Body of pancreas (tissue), 4 donors: ENCODE measurements around the gene PCIF1.

Experiments
- POLR2A ChIP-seq, 3 donors: fragments of 450-650 bp; IDR thresholded peaks; one replicate each; pipeline ENCODE4 v1.6.1; 2016; ENCODE audit warnings: antibody characterized with exemption in 3 of 3, mild to moderate bottlenecking in 2 of 3
- TF ChIP-seq, protein P1 (sequence below), 7 experiments: fragments of 450-650 bp in 4 of 7; fragments of 200-600 bp in 3 of 7; sonication (generic) in 3 of 7; IDR thresholded peaks; one replicate each; pipeline ENCODE4 v1.5.1; 2016 to 2019; ENCODE audit warnings: antibody characterized with exemption in 7 of 7

DNA sequence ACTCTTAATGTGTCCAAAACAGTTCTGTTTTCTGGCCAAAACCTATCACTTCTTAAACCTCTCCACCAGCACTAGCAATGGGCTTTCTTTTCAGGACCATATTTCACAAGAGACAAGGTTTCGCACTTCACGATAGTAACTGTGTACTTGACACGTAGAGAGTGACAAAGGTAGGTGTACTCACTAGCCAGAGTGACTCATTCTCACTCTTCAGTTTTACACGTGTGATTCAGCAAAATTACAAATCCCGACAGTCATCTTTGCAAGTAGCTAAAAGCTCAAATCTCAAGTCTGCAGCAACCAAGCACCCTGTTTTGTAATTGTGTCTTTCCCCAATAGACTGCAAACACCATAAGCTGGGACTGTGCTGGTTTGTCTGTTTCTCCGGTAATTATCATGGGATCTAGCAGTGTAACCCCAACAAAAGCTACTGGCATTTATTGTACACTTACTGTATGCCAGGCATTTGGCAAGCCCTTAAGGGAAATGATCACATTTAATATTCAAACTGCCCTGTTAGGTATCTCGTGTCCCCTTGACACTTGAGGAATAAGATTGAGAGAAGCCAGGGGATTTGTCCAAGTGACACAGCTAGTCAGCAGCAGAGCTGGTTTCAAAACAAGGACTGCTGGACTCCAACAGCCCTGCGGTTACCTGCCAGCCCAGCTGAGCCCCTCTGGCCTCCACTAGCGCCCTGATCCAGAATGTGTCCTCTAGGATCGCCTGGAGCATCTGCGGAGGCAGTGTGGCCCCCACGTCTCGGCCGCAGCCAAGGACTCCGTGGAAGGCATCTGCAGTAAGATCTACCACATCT, 9.9 kb downstream of the PCIF1 start:
- TF ChIP-seq, protein P1, sequence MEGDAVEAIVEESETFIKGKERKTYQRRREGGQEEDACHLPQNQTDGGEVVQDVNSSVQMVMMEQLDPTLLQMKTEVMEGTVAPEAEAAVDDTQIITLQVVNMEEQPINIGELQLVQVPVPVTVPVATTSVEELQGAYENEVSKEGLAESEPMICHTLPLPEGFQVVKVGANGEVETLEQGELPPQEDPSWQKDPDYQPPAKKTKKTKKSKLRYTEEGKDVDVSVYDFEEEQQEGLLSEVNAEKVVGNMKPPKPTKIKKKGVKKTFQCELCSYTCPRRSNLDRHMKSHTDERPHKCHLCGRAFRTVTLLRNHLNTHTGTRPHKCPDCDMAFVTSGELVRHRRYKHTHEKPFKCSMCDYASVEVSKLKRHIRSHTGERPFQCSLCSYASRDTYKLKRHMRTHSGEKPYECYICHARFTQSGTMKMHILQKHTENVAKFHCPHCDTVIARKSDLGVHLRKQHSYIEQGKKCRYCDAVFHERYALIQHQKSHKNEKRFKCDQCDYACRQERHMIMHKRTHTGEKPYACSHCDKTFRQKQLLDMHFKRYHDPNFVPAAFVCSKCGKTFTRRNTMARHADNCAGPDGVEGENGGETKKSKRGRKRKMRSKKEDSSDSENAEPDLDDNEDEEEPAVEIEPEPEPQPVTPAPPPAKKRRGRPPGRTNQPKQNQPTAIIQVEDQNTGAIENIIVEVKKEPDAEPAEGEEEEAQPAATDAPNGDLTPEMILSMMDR (IDR thresholded peaks at IDR 0.05), result no peak
- TF ChIP-seq POLR2A (IDR thresholded peaks at IDR 0.05), result no peak
